Mucosa of rectum (tissue), 2 donors: ENCODE results near the gene DNAJC5G.

Experiments
- H3K27ac ChIP-seq, 2 donors: one replicate each; pipeline ENCODE4 v1.7.0; 2013; ENCODE audit warnings: inconsistent platforms in 2 of 2, low read depth in 2 of 2, low read length in 2 of 2
- H3K27me3 ChIP-seq, 2 donors: one replicate each; pipeline ENCODE4 v1.7.0; 2013; ENCODE audit warnings: low read length in 2 of 2; ENCODE audit not compliant: control insufficient read depth in 2 of 2, insufficient read depth in 2 of 2
- H3K36me3 ChIP-seq, 2 donors: one replicate each; pipeline ENCODE4 v1.7.0; 2013; ENCODE audit warnings: low read length in 2 of 2; ENCODE audit not compliant: control insufficient read depth in 2 of 2, insufficient read depth in 2 of 2
- H3K4me1 ChIP-seq, 2 donors: one replicate each; pipeline ENCODE4 v1.7.0; 2013; ENCODE audit warnings: low read length in 2 of 2, mild to moderate bottlenecking in 1 of 2; ENCODE audit not compliant: control insufficient read depth in 2 of 2, insufficient read depth in 2 of 2
- H3K4me3 ChIP-seq, 2 donors: one replicate each; pipeline ENCODE4 v1.7.0; 2013; ENCODE audit warnings: low read length in 2 of 2
- H3K9ac ChIP-seq, 2 donors: one replicate each; pipeline ENCODE4 v1.7.0; 2013; ENCODE audit warnings: low read length in 2 of 2, low read depth in 1 of 2, mild to moderate bottlenecking in 1 of 2
- H3K9me3 ChIP-seq, 2 donors: one replicate each; pipeline ENCODE4 v1.7.0; 2013; ENCODE audit warnings: low read length in 2 of 2; ENCODE audit not compliant: control insufficient read depth in 2 of 2
- donor health status: healthy.
- donor health status: Normal muscosa, but diverticular disease.

Gene DNAJC5G

GRCh38 chr2:27275211-27276150 is at the start of gene DNAJC5G:
Gene DNAJC5G (plus strand): TSS chr2:27275433. CDS start chr2:27276729, 1,296 bp downstream.
- Histone ChIP-seq H3K36me3 (no peaks in the 10 kb centered on the region), H3K4me3 (no peak within 1 kb of the TSS), H3K4me1 (no peaks in the 10 kb centered on the region), H3K27me3 (peaks cover 6 to 11% of the 10 kb centered on the region in 2 donors), H3K9me3 (no peaks in the 10 kb centered on the region), H3K9ac (no peak within 1 kb of the TSS), H3K27ac (no peak within 1 kb of the TSS)

- Histone ChIP-seq H3K4me3 (no peak overlapping the region), H3K27ac (no peak overlapping the region), H3K9ac (no peak overlapping the region), H3K9me3 (no peaks in the 10 kb centered on the region), H3K27me3 (no peaks in the 10 kb centered on the region), H3K36me3 (peaks cover 52 to 69% of the 10 kb centered on the region in 2 donors), H3K4me1 (no peaks in the 10 kb centered on the region)
Observed at GRCh38 chr2:27225526-27225925, 49.7 kb upstream of the DNAJC5G start.

- no peak overlapping the region for H3K9ac ChIP-seq
- H3K36me3 ChIP-seq: peaks cover 59 to 74% of the 10 kb centered on the region in 2 donors
- no peak overlapping the region for H3K4me3 ChIP-seq
- no peaks in the 10 kb centered on the region for H3K4me1 ChIP-seq
- no peak overlapping the region for H3K27ac ChIP-seq
- no peaks in the 10 kb centered on the region for H3K9me3 ChIP-seq
- no peaks in the 10 kb centered on the region for H3K27me3 ChIP-seq
Observed at GRCh38 chr2:27227501-27227900, 47.7 kb upstream of the DNAJC5G start.

- Histone ChIP-seq H3K4me1 (no peaks in the 10 kb centered on the region), H3K36me3 (peaks cover 55 to 78% of the 10 kb centered on the region in 2 donors), H3K27ac (no peak overlapping the region), H3K9me3 (no peaks in the 10 kb centered on the region), H3K27me3 (no peaks in the 10 kb centered on the region), H3K4me3 (no peak overlapping the region), H3K9ac (no peak overlapping the region)
Observed at GRCh38 chr2:27231921-27232320, 43.3 kb upstream of the DNAJC5G start.

- H3K4me3 ChIP-seq: no peak overlapping the region
Observed at GRCh38 chr2:27233341-27233740, 41.9 kb upstream of the DNAJC5G start.

GRCh38 chr2:27236136-27236535 is 39.1 kb upstream of the DNAJC5G start:
- Histone ChIP-seq H3K9ac (no peak overlapping the region), H3K27ac (no peak overlapping the region), H3K36me3 (peaks cover 82 to 92% of the 10 kb centered on the region in 2 donors), H3K27me3 (no peaks in the 10 kb centered on the region), H3K4me3 (no peak overlapping the region), H3K4me1 (no peaks in the 10 kb centered on the region), H3K9me3 (no peaks in the 10 kb centered on the region)

More at GRCh38 chr2:27233341-27233740, 41.9 kb upstream of the DNAJC5G start:
- Histone ChIP-seq H3K9ac (no peak overlapping the region), H3K9me3 (no peaks in the 10 kb centered on the region), H3K4me1 (no peaks in the 10 kb centered on the region), H3K36me3 (peaks cover 58 to 79% of the 10 kb centered on the region in 2 donors), H3K27me3 (no peaks in the 10 kb centered on the region), H3K27ac (no peak overlapping the region)

GRCh38 chr2:27236626-27237025 is 38.6 kb upstream of the DNAJC5G start:
- Histone ChIP-seq H3K36me3 (peaks cover 83 to 91% of the 10 kb centered on the region in 2 donors), H3K9me3 (no peaks in the 10 kb centered on the region), H3K4me1 (no peaks in the 10 kb centered on the region), H3K27me3 (no peaks in the 10 kb centered on the region), H3K4me3 (no peak overlapping the region), H3K9ac (no peak overlapping the region), H3K27ac (no peak overlapping the region)

- Histone ChIP-seq H3K27ac (no peak overlapping the region), H3K27me3 (no peaks in the 10 kb centered on the region), H3K4me1 (no peaks in the 10 kb centered on the region), H3K9me3 (no peaks in the 10 kb centered on the region), H3K36me3 (peaks cover 83 to 90% of the 10 kb centered on the region in 2 donors), H3K9ac (no peak overlapping the region), H3K4me3 (no peak overlapping the region)
Observed at GRCh38 chr2:27237341-27237945, 37.8 kb upstream of the DNAJC5G start.

GRCh38 chr2:27238976-27239375 is 36.3 kb upstream of the DNAJC5G start:
- no peaks in the 10 kb centered on the region for H3K9me3 ChIP-seq
- no peaks in the 10 kb centered on the region for H3K4me1 ChIP-seq
- no peak overlapping the region for H3K27ac ChIP-seq
- no peak overlapping the region for H3K4me3 ChIP-seq
- H3K9ac ChIP-seq: no peak overlapping the region
- H3K27me3 ChIP-seq: no peaks in the 10 kb centered on the region
- H3K36me3 ChIP-seq: peaks cover 81 to 89% of the 10 kb centered on the region in 2 donors

GRCh38 chr2:27240406-27240805 is 34.8 kb upstream of the DNAJC5G start:
- Histone ChIP-seq H3K36me3 (peaks cover 75 to 79% of the 10 kb centered on the region in 2 donors), H3K4me1 (no peaks in the 10 kb centered on the region), H3K9me3 (no peaks in the 10 kb centered on the region), H3K9ac (no peak overlapping the region), H3K27ac (no peak overlapping the region), H3K27me3 (no peaks in the 10 kb centered on the region), H3K4me3 (no peak overlapping the region)
